HepG2 (cell line): ENCODE measurements around the gene IQCN. TPM values are rescaled to one million over a fixed set of nuclear protein-coding genes. Genes with fewer than 3 reads are reported as not detected.

Source experiments
- CREB1 ChIP-seq, 2 experiments: fragments of 450-650 bp in 1 of 2; IDR thresholded peaks; 2 replicates each; pipeline ENCODE4 v1.6.1; 2016 to 2017; ENCODE audit warnings: control low read depth in 1 of 2, mild to moderate bottlenecking in 1 of 2, missing compliant biosample characterization in 1 of 2, missing genetic modification characterization in 1 of 2
- DMAP1 ChIP-seq: IDR thresholded peaks from 2 replicates; pipeline ENCODE4 v1.6.1; 2016
- ELF1 ChIP-seq: sonication (generic); formaldehyde crosslinking; IDR thresholded peaks from 2 replicates; pipeline ENCODE4 v1.4.0; 2020; ENCODE audit warnings: missing genetic modification reagents
- KLF9 ChIP-seq: IDR thresholded peaks from 2 replicates; pipeline ENCODE4 v1.6.1; 2016; ENCODE audit warnings: low read depth
- PHF5A ChIP-seq: IDR thresholded peaks from one replicate; pipeline ENCODE4 v1.6.1; 2018; ENCODE audit warnings: low read depth, missing genetic modification reagents; ENCODE audit not compliant: unreplicated experiment
- SNAPC2 ChIP-seq: sonication (generic); formaldehyde crosslinking; IDR thresholded peaks from 2 replicates; pipeline ENCODE4 v1.8.1; 2022; ENCODE audit warnings: mild to moderate bottlenecking, missing genetic modification reagents
- SRSF9 ChIP-seq: fragments of 200-400 bp; formaldehyde crosslinking; IDR thresholded peaks from 2 replicates; pipeline ENCODE4 v1.6.1; 2018; ENCODE audit warnings: borderline replicate concordance, mild to moderate bottlenecking, low read depth, low read length; ENCODE audit not compliant: insufficient read depth, poor library complexity, severe bottlenecking
- TCF12 ChIP-seq, 2 experiments: fragments of 450-650 bp in 1 of 2; sonication (generic) in 1 of 2; formaldehyde crosslinking in 1 of 2; IDR thresholded peaks; 2 replicates each; pipeline versions ENCODE4 v1.6.1 to v1.8.0; 2017 to 2022; ENCODE audit warnings: antibody characterized with exemption in 1 of 2, mild to moderate bottlenecking in 1 of 2, missing genetic modification reagents in 1 of 2, moderate library complexity in 1 of 2
- TSC22D2 ChIP-seq: sonication (generic); formaldehyde crosslinking; IDR thresholded peaks from 2 replicates; pipeline ENCODE4 v1.5.1; 2020; ENCODE audit warnings: missing genetic modification reagents, mild to moderate bottlenecking, borderline replicate concordance
- YY1 ChIP-seq: IDR thresholded peaks from 2 replicates; pipeline ENCODE4 v1.6.1; 2011; ENCODE audit warnings: low read length, low read depth, moderate library complexity, mild to moderate bottlenecking; ENCODE audit not compliant: insufficient read depth, insufficient replicate concordance
- ZBTB42 ChIP-seq: sonication (generic); formaldehyde crosslinking; IDR thresholded peaks from 2 replicates; pipeline ENCODE4 v1.5.0; 2020; ENCODE audit warnings: mild to moderate bottlenecking, missing genetic modification reagents
- ZNF484 ChIP-seq: sonication (generic); formaldehyde crosslinking; IDR thresholded peaks from 2 replicates; pipeline ENCODE4 v1.5.1; 2020; ENCODE audit warnings: mild to moderate bottlenecking, low read depth, missing genetic modification reagents, borderline replicate concordance
- ZSCAN25 ChIP-seq: sonication (generic); formaldehyde crosslinking; IDR thresholded peaks from 2 replicates; pipeline ENCODE4 v1.8.0; 2022; ENCODE audit warnings: mild to moderate bottlenecking, missing genetic modification reagents
- polyA plus RNA-seq, 8 experiments: library from polyadenylated mRNA; depleted of rRNA in 3 of 8; stranded (reverse) in 7 of 8; unstranded in 1 of 8; fragments of >200 nt; fragmentation: Illumina TruSeq in 4 of 8; extraction: Trizol in 4 of 8; gene quantifications; 2 replicates each; pipeline versions ENCODE4 v1.2.1 to v1.2.3, GENCODE V29; 2011 to 2016; ENCODE audit warnings: low read depth in 4 of 8, missing spikeins in 1 of 8, mixed read lengths in 1 of 8; ENCODE audit not compliant: insufficient read depth in 1 of 8
- total RNA-seq, 5 experiments: library from RNA; depleted of rRNA; stranded (reverse); fragments of >200 nt; fragmentation: Illumina TruSeq; extraction: Trizol; gene quantifications; 2 replicates each; pipeline ENCODE4 v1.2.3, GENCODE V29; 2016; ENCODE audit warnings: low read depth in 1 of 5
- TF ChIP-seq, protein P1 (sequence below): sonication (generic); formaldehyde crosslinking; IDR thresholded peaks from 2 replicates; pipeline ENCODE4 v1.4.0; 2020; ENCODE audit warnings: mild to moderate bottlenecking, missing genetic modification reagents
- TF ChIP-seq, protein P2 (sequence below): sonication (generic); formaldehyde crosslinking; IDR thresholded peaks from 2 replicates; pipeline ENCODE4 v1.5.1; 2020; ENCODE audit warnings: missing genetic modification reagents, mild to moderate bottlenecking, borderline replicate concordance
- TF ChIP-seq, protein P3 (sequence below), 2 experiments: sonication (generic) in 1 of 2; formaldehyde crosslinking in 1 of 2; IDR thresholded peaks; 2 replicates each; pipeline versions ENCODE4 v1.6.1 to v1.9.0; 2014 to 2022; ENCODE audit warnings: antibody characterized with exemption in 1 of 2, borderline replicate concordance in 1 of 2, inconsistent platforms in 1 of 2, low read depth in 1 of 2, missing genetic modification reagents in 1 of 2

IQCN gene
- total and polyA plus RNA-seq, 2 of the 13 experiments (the other 11 are each of a cell fraction or from before 2014, with no cell fraction given) = 0.04 to 0.18 TPM

DNA sequence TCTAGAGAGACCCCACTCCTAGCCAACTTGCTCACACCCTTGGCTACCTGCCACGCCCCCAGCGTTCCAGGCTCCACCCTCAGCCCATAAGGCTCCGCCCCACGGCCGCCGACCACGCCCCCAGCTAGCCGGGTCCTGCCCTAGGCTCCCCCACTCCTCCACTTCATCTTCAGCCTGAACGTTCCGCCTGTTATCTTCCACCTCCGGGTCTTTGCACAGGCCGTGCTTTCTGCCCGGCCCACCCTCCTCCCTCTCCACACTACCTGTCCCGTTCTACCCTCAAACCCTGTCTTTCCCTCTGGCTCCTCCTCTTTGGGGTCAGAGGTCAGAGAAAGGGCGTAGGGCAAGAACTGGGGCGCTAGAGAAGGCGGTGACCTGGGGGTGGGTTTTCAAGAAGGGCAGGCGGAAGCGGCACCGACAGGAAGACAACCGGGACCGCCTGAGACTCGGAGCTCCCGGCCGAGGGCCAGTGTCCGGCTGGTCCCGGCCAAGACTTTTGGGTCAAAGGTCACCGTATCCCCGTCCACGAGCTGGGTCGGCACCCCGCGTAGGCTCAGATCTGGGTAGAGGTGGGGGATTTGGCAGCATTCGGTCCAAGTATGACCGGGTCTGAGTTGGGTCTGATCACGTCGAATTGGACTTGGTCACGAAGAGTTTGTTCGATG lies 50.3 kb downstream of the IQCN start (continued):
- TF ChIP-seq SRSF9 (no peak), TSC22D2 (CRISPR knock-in tag) (no peak; the same call in 1 of the 2 replicates), ELF1 (CRISPR knock-in tag) (peak; percentile 41), ZSCAN25 (no peak), ZBTB42 (CRISPR knock-in tag) (no peak), DMAP1 (CRISPR knock-in tag) (no peak; the same call in 1 of the 2 replicates), SNAPC2 (CRISPR knock-in tag) (no peak), YY1 (no peak), PHF5A (CRISPR knock-in tag) (no peak), ZNF484 (no peak), TCF12 (IDR thresholded peaks at IDR 0.05) (no peak), TCF12 (CRISPR knock-in tag; IDR thresholded peaks at IDR 0.05) (no peak), CREB1 (IDR thresholded peaks at IDR 0.05) (no peak), CREB1 (CRISPR knock-in tag; IDR thresholded peaks at IDR 0.05) (no peak; the same call in 1 of the 2 replicates), KLF9 (CRISPR knock-in tag) (no peak)
- TF ChIP-seq, protein P1, sequence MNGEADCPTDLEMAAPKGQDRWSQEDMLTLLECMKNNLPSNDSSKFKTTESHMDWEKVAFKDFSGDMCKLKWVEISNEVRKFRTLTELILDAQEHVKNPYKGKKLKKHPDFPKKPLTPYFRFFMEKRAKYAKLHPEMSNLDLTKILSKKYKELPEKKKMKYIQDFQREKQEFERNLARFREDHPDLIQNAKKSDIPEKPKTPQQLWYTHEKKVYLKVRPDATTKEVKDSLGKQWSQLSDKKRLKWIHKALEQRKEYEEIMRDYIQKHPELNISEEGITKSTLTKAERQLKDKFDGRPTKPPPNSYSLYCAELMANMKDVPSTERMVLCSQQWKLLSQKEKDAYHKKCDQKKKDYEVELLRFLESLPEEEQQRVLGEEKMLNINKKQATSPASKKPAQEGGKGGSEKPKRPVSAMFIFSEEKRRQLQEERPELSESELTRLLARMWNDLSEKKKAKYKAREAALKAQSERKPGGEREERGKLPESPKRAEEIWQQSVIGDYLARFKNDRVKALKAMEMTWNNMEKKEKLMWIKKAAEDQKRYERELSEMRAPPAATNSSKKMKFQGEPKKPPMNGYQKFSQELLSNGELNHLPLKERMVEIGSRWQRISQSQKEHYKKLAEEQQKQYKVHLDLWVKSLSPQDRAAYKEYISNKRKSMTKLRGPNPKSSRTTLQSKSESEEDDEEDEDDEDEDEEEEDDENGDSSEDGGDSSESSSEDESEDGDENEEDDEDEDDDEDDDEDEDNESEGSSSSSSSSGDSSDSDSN (CRISPR knock-in tag) = 0 out of 2 replicates have a peak, but pooled peaks have one; percentile 44
- TF ChIP-seq, protein P2, sequence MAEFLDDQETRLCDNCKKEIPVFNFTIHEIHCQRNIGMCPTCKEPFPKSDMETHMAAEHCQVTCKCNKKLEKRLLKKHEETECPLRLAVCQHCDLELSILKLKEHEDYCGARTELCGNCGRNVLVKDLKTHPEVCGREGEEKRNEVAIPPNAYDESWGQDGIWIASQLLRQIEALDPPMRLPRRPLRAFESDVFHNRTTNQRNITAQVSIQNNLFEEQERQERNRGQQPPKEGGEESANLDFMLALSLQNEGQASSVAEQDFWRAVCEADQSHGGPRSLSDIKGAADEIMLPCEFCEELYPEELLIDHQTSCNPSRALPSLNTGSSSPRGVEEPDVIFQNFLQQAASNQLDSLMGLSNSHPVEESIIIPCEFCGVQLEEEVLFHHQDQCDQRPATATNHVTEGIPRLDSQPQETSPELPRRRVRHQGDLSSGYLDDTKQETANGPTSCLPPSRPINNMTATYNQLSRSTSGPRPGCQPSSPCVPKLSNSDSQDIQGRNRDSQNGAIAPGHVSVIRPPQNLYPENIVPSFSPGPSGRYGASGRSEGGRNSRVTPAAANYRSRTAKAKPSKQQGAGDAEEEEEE (CRISPR knock-in tag) = no peak
- TF ChIP-seq, protein P3, sequence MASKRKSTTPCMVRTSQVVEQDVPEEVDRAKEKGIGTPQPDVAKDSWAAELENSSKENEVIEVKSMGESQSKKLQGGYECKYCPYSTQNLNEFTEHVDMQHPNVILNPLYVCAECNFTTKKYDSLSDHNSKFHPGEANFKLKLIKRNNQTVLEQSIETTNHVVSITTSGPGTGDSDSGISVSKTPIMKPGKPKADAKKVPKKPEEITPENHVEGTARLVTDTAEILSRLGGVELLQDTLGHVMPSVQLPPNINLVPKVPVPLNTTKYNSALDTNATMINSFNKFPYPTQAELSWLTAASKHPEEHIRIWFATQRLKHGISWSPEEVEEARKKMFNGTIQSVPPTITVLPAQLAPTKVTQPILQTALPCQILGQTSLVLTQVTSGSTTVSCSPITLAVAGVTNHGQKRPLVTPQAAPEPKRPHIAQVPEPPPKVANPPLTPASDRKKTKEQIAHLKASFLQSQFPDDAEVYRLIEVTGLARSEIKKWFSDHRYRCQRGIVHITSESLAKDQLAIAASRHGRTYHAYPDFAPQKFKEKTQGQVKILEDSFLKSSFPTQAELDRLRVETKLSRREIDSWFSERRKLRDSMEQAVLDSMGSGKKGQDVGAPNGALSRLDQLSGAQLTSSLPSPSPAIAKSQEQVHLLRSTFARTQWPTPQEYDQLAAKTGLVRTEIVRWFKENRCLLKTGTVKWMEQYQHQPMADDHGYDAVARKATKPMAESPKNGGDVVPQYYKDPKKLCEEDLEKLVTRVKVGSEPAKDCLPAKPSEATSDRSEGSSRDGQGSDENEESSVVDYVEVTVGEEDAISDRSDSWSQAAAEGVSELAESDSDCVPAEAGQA (IDR thresholded peaks at IDR 0.05; ENCODE audit: low read depth) = no peak
- TF ChIP-seq, protein P3 (CRISPR knock-in tag; IDR thresholded peaks at IDR 0.05; ENCODE audit: borderline replicate concordance) = no peak
